ENCODE data around the gene PNLIPRP3. TPM values are rescaled to one million over a fixed set of nuclear protein-coding genes. Genes with fewer than 3 reads are reported as not detected.

Gene PNLIPRP3
- total RNA-seq, 2 donors from 2014 or later: not detected

DNA sequence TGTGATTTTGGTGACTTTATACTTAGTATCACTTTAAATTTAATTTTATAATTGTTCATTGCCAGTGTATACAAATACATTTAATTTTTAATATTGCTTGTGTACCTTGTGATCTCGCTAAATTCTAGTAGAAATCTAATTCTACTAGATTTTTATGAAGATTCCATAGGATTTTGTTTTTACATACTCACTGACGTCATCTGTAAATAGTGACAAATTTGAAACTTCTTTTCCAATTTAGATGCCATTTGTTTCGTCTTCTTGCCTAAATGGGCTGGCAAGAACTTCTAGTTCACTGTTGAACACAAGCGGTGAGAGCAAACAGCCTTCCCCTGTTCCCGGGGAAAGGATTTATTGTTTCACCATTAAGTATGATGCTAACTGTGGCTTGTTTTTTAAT, 17.3 kb upstream of the PNLIPRP3 start:
- Histone ChIP-seq H3K4me1 (no peaks in the 10 kb centered on the region), H3K9me3 (no peaks in the 10 kb centered on the region), H3K36me3 (replicated peaks in 1 of 2; ENCODE audit: insufficient read depth in 1 of 2, low read depth in 2 of 2) (no peaks in the 10 kb centered on the region), H3K27me3 (no peaks in the 10 kb centered on the region), H3K27ac (no peak overlapping the region), H3K4me3 (no peak overlapping the region)
- intact Hi-C loops (cut with DNase I): no loop called here
- TF ChIP-seq, protein P1, sequence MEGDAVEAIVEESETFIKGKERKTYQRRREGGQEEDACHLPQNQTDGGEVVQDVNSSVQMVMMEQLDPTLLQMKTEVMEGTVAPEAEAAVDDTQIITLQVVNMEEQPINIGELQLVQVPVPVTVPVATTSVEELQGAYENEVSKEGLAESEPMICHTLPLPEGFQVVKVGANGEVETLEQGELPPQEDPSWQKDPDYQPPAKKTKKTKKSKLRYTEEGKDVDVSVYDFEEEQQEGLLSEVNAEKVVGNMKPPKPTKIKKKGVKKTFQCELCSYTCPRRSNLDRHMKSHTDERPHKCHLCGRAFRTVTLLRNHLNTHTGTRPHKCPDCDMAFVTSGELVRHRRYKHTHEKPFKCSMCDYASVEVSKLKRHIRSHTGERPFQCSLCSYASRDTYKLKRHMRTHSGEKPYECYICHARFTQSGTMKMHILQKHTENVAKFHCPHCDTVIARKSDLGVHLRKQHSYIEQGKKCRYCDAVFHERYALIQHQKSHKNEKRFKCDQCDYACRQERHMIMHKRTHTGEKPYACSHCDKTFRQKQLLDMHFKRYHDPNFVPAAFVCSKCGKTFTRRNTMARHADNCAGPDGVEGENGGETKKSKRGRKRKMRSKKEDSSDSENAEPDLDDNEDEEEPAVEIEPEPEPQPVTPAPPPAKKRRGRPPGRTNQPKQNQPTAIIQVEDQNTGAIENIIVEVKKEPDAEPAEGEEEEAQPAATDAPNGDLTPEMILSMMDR (IDR thresholded peaks at IDR 0.05): no peak
- no peak for TF ChIP-seq POLR2A (IDR thresholded peaks at IDR 0.05)
- DNase-seq: no peak
- no peak for ATAC-seq
- WGBS, 2 donors: 75 to 77% methylated on average over 5 of the region's 5 CpGs

DNA sequence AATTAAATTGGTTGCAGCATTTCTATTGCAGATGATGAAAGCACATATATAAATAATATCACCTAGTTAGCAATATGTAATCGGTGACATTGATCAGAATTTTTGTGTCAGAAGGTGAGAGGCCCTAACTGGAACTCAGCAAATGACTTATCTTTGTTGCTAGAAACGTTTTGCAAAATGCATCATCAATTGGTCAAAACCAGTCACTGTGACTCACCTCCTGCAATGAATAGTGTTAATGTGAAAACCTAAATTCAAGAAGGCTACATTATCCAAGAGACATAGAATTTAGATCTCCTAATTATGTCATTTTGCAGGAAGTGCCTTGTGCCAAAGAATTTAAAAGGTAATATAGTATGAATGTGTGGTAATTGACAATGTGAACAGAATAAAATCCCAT, 9.8 kb upstream of the PNLIPRP3 start:
- ATAC-seq (no peak), DNase-seq (no peak)
- TF ChIP-seq, protein P1 (IDR thresholded peaks at IDR 0.05): no peak
- no peak for TF ChIP-seq POLR2A (IDR thresholded peaks at IDR 0.05)
- H3K27me3 ChIP-seq: no peaks in the 10 kb centered on the region
- no peak overlapping the region for H3K4me3 ChIP-seq
- WGBS, 2 donors: 45 to 54% methylated on average over 2 of the region's 2 CpGs
- H3K9me3 ChIP-seq: no peaks in the 10 kb centered on the region
- no peak overlapping the region for H3K27ac ChIP-seq
- intact Hi-C loops (cut with DNase I): no loop called here
- H3K4me1 ChIP-seq: no peaks in the 10 kb centered on the region
- H3K36me3 ChIP-seq (replicated peaks in 1 of 2; ENCODE audit: insufficient read depth in 1 of 2, low read depth in 2 of 2): no peaks in the 10 kb centered on the region

DNA sequence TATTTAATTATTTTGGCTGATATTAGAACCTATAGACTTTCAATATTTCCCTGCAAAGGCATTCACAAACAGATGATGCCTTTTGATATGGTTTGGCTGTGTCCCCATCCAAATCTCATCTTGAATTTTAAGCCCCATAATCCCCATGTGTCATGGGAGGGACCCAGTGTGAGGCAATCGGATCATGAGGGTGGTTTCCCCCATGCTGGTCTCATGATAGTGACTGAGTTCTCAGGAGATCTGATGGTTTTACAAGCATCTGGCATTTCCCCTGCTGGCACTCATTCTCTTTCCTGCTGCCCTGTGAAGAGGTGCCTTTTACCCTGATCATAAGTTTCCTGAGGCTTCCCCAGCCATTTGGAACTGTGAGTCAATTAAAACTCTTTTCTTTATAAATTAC, 9.3 kb upstream of the PNLIPRP3 start:
- ATAC-seq (no peak), DNase-seq (no peak)
- Histone ChIP-seq H3K9me3 (no peaks in the 10 kb centered on the region), H3K27ac (no peak overlapping the region), H3K4me3 (no peak overlapping the region), H3K4me1 (no peaks in the 10 kb centered on the region), H3K36me3 (replicated peaks in 1 of 2; ENCODE audit: insufficient read depth in 1 of 2, low read depth in 2 of 2) (no peaks in the 10 kb centered on the region), H3K27me3 (no peaks in the 10 kb centered on the region)
- no peak for TF ChIP-seq POLR2A (IDR thresholded peaks at IDR 0.05)
- TF ChIP-seq, protein P1 (IDR thresholded peaks at IDR 0.05): no peak
- intact Hi-C loops (cut with DNase I): no loop called here
- WGBS, 2 donors: 44 to 95% methylated on average over 1 of the region's 1 CpG

GRCh38 chr10:116421815-116422214, 5.8 kb upstream of the PNLIPRP3 start:
- no peak for ATAC-seq
- WGBS, 2 donors: 90 to 100% methylated on average over 1 of the region's 1 CpG
- intact Hi-C loops (cut with DNase I): no loop called here
- Histone ChIP-seq H3K4me1 (no peaks in the 10 kb centered on the region), H3K36me3 (replicated peaks in 1 of 2; ENCODE audit: insufficient read depth in 1 of 2, low read depth in 2 of 2) (no peaks in the 10 kb centered on the region), H3K9me3 (no peaks in the 10 kb centered on the region), H3K27ac (no peak overlapping the region), H3K4me3 (no peak overlapping the region), H3K27me3 (no peaks in the 10 kb centered on the region)
- DNase-seq: no peak
- TF ChIP-seq POLR2A (IDR thresholded peaks at IDR 0.05): no peak
- TF ChIP-seq, protein P1 (IDR thresholded peaks at IDR 0.05): no peak

GRCh38 chr10:116429288-116429977, 1.8 kb downstream of the PNLIPRP3 start:
- TF ChIP-seq, protein P1 (IDR thresholded peaks at IDR 0.05): no peak
- no peak for TF ChIP-seq POLR2A (IDR thresholded peaks at IDR 0.05)
- ATAC-seq (no peak), DNase-seq (no peak)
- no peaks in the 10 kb centered on the region for H3K36me3 ChIP-seq (replicated peaks in 1 of 2; ENCODE audit: insufficient read depth in 1 of 2, low read depth in 2 of 2)
- intact Hi-C loops (cut with DNase I): no loop called here
- H3K27me3 ChIP-seq: no peaks in the 10 kb centered on the region
- H3K9me3 ChIP-seq: no peaks in the 10 kb centered on the region
- H3K4me3 ChIP-seq: no peak overlapping the region
- WGBS, 2 donors: 16 to 35% methylated on average over 4 of the region's 4 CpGs
- H3K27ac ChIP-seq: no peak overlapping the region
- peaks cover 7% of the 10 kb centered on the region for H3K4me1 ChIP-seq

Measured in body of pancreas (tissue), 4 donors.